GM21526 (cell line): Measurements from ENCODE around the gene FNDC3B.
A peak's percentile ranks its signal among the peaks of the same experiment; 100 is the strongest.

Experiments used
- ATAC-seq: cut with Tn5 transposase; IDR thresholded peaks from one replicate; pipeline ENCODE4 v1.9.1; 2021; ENCODE audit warnings: moderate library complexity; ENCODE audit not compliant: unreplicated experiment, low FRiP score

The FNDC3B gene

DNA sequence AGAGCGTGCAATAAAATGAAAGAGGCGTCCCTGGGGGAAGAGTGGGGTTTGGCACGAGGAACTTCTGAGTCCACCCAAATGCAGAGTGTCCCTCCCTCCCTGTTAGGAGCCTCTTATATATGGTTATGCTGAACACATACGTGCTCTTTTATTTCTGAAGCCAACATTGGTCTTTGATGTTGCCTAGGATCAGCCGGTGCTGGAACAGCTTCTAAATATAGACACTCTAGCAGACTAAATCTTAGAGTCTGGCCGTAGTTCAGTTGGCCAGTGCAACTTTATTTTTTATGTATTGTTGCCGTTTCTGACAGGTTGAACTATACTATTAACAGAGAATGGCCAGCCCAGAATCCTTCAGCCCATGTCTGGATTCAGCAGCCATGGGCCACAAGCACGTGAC lies 280.2 kb downstream of the FNDC3B start:
- no peak for ATAC-seq

DNA sequence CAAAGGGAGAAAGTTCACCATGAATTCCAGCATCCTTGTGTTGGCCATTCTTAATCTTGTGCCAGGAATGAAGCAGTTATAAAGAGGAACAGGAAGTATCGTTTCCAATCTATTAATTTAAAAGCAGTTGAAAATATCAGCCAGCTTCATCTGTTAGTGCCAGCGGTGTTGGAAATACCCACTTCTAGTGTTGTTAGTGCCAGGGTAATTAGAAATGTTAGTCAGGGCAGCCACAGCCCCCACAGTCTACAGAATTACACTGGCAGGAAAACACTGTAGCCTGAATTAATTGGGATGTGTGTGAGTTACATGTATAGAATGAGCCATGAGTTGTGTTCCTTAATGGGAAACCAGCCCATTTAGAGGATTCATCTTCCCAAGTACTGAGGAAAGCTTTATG lies 281.1 kb downstream of the FNDC3B start:
- ATAC-seq, result no peak

DNA sequence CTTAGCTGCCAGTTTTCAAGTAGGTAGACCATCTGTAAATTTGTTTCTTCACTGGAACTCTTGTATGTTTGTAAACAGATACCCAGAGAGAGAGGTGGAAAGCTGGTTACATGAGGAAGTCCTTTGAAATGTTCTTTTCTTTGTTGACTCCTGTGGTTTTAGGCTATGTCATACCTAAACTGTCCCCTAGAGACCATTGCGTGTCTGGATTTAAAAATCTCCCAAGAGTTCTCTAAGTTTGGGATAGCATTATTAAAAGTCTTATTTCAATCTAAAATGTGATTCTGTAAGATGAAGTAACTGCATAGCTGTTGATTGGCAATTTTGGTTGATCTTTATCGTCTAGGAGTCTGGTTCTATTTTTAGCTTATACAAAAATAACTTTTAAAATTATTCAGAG lies 281.7 kb downstream of the FNDC3B start:
- ATAC-seq, result no peak

DNA sequence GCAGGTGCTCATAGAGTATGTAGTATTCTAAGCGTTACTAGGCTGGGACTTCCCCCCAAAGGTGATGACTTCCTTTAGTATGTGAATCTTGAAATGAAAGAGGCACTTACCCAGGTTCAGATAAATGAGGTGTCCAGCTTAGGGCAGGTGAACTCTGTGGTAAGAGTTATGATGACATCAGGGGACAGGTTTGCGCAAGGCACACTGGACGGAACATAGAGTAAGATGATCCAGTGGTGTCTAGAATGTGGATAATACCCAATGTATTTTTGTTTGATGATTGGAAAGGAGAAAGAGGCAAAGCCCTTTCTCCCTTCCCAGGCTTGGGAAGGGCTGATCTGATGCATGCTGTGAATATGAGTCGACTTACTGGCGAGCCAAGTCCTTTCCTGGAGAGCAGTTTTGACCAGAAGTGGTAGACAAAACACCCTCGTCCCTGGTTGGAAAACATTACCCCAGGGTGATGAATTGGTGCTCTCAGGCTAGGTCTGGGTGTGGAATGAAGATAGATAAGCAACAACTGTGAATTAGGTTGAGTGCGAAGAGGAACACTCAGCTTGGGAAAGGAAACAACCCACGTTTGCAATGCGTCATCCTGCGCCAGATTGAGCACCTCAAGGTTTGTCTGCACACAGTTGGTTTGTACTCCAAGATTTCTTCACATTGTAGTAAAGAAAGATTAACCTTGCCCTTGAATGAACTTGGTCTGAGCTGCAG lies 284.7 kb downstream of the FNDC3B start:
- no peak for ATAC-seq

DNA sequence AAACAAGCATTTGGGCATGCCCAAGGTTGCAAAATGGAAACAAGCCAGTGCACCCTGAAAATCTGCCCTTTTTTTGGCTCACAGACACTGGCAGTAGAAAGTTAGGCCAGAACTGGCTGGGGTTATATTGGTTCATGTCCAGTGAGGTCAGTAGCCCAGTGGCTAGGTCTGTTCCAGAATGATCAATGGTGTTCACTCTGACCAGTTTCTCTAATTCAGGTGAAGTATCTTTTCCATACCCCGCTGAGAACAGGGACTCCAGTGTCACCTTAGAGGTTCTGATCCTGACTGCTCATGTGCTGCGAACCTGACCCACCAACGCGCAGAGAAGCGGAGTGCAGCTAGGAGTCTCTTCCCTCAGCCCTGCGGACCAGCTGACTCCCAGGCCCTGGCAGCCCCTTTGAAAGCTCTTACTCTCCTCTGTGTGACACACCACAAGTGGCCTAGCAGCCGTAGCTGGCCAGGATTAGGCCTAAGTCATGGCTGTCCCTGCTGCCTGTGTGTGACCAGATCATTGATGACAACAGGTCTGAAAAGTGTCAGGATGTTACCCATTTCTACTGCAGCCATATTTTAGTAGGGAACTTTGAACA lies 285.3 kb downstream of the FNDC3B start:
- ATAC-seq, result no peak

DNA sequence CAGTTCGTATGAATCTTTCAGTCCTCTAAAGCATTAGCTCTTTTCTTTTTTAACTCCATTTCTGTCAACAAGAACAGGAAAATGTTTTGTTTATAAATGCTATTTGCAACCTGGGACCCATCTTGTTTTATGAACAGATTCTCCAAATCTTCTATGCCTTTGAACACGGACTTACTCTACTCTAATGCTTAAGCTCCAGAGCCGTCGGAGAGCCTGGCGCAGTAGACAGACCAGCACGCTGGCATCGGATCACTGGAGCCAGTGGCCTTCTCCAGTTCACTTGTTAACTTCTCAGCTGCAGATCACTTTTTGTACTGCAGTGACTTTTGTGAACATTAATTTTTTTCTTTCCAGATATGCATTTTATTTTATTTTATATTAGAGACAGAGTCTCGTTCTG lies 286.1 kb downstream of the FNDC3B start:
- ATAC-seq, result no peak

DNA sequence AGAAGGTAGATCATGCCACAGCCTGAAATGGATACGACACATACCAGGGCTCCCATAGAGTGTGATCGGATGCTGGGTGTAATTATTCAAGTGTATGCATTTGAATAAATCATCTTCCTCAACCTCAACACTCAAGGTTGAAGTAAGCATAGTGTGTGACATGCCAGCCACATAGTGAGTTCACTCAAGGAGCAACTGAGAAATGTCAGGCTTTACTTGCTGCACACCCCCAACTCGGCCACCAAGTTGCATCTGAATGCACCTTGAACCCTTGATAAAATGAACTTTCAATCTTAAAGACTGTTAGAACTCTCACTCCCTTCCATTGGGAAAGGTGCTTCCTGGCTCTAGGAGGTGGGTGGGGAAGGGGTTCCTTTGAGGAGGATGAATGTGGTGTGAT lies 287.6 kb downstream of the FNDC3B start:
- ATAC-seq, result no peak

DNA sequence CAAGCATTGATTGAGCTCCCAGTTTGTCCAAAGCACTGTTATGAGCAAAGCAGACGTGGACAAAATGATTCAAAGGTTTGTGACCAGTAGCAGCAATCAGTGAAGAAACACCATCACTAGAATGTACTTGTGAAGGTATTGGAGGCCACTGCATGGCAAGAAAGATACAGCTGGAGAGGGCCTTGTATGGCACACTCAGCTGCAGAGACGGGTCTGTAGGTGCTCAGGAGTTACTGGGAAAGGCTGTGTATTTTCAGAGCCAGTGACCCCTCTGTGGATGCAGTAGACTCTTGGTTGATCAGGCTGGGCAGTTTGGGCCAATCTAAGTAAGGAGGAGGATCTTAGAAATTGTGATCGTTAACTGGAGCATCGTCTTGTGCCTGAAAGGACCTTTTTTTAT lies 288.9 kb downstream of the FNDC3B start:
- ATAC-seq, result no peak

DNA sequence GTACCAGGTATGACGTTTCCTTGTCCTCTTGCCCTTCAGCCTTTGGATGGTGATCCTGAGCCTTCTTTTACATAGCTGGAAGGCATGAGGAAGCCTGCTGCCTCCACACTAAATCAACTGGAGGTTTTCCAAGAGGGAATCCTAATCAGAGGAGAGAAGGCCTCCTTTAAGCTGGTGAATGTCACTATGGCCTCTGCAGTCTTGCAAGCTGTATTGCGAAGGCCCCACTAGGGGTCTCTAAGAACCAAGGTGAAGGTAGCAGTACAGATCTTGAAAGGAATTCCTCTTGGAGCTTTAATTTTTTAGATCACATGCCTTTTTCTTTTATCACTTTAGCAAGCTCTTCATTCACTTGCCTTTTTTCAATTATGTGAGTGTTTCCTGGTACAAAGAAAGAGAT lies 289.7 kb downstream of the FNDC3B start:
- ATAC-seq, result no peak

DNA sequence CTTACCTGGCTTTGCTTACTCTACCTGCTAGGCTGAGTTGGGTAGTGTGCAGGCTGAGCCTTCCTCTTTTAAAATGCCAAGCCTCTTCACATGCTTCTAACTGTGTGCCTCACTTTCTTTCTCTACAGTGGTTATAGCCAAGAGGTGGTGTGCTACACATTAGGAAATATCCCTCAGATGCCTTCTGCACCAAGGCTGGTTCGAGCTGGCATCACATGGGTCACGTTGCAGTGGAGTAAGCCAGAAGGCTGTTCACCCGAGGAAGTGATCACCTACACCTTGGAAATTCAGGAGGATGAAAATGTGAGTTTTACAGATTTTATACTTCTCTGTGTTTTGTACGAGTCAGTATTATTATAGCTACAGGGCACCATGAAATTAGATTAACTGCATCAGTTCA lies 291.0 kb downstream of the FNDC3B start:
- ATAC-seq, result no peak

DNA sequence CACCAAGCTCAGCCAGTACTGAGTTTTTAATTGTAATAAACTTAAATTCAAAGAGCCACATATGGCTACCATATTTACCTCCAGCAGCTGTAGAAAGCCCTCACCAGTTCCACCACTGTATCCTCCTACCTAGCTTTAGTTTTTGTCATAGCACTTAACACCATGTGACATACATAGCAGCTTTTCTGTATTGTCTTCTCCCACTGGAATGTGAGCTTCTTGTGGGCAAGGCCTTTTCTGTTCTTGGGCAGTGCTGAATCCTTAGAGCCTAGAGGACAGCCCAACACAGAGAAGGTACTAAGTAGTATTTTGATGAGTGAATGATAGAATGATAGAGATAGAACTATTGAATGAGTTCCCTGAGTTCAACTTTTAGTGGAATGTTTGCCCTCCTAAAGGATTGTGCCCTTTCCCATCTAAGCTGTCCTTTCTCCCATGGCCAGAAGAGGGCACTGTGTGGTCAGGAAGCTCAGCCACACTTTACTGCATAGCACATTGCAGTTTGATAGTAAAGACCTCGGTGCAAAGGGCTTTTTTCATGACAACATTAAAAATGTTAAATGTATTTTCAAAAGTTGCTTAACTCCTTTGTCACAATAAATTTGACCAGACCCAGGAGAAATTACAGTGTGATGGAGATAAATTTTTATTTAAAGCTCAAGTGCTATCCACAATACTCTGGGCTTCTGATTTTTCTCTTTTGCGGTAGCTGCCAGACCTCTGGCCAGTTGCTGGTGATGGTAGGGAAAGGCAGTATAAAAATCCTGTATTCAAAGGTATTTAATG lies 293.1 kb downstream of the FNDC3B start:
- peak; percentile 82 for ATAC-seq

DNA sequence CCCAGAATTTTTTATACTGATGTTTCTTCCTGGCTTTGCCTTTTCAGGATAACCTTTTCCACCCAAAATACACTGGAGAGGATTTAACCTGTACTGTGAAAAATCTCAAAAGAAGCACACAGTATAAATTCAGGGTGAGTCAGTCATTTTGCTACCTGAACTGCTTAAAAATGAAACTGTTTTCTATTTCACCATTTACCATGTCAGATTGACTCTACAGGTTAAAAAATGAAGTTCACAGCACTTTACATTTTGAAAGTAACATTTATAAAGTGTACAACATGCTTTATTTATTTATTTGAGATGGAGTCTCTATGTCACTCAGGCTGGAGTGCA lies 293.6 kb downstream of the FNDC3B start:
- no peak for ATAC-seq

DNA sequence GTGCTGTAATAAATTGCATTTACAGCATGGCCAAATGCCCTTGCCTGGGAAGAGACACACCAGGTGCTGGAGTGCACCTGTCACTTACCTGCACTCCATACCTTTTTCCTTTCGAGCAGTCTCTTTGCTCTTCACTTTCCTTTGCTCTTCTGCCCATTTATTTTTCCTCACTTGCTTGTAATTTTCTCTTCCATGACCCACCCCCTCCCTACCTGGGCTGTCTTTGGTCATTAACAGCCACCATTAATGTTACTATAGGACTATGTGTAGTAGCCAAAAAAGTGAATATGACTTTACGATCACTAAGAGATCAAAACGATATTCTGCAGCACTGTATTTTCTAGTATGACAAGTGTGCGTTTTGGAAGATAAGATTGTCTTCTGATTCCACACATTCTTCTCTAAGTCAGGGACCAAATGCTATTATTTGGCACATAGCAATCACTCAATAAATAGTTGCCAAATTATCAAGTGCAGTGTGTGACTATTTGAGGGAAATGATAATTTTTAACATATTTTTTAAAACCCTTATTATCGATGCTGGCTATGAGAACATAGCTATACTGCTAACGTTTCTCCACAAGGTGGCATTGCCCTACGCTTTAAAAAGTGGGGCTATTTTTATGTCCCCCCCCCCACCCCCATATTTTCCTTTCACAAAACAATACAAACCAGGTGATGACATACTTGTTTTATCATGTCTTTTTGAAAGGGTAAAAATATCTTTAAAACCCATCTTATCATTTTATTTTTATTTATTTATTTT lies 294.5 kb downstream of the FNDC3B start:
- no peak for ATAC-seq

DNA sequence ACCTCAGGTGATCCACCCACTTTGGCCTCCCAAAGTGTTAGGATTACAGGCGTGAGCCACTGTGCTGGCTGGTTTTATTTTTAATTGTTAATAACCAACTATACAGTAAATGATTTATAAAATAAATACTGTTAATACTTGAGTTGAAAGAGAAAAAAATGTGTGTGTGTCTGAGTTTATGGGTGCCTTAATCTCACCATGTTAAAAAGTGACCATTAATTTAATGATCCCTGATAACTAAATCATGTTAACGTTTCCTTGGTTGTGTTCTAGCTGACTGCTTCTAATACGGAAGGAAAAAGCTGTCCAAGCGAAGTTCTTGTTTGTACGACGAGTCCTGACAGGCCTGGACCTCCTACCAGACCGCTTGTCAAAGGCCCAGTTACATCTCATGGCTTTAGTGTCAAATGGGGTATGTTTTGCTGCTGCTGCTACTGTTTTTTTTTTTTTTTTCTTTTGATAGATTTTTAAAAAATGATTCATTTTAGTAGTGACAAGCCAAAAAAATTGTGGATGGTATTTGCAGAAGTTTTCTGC lies 295.4 kb downstream of the FNDC3B start:
- ATAC-seq, result no peak

DNA sequence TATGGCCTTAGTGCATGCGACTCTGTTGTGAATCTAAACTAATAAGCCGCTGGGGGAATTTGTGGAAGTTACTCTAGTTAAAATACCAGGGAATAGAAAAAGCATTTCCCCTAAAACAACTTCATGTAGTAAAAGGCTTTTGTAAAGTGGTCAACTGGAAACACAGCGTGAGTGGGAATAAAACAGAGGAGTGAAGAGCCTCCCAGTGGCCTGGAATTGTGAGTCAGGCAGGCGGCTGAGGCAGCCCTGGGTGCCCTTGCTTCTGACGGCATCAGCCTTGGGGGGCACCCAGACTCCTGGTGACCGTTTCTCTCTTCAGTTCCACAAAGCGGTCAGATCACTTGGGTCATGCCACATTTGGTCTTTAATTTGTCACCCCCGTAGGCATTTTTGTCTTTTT lies 300.5 kb downstream of the FNDC3B start:
- ATAC-seq, result no peak

DNA sequence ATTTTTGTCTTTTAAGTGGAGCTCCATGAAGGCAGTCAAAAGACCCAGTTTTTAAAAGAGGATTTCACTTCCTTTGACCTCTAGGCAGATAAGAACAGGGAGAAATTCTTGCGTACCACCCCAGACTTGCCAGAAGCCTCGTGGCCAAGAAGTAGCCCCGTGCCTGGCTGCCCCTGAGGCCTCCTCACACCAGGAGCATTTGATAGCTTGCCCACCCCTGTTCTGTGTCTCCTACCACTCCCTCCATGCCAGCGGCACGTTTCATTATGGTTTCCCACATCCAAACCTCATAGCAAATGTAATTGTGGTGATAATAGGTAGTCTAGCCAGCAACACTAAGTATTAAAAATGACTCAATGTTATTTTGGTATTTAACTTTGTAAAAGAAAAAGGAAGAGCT lies 301.2 kb downstream of the FNDC3B start:
- ATAC-seq, result no peak

DNA sequence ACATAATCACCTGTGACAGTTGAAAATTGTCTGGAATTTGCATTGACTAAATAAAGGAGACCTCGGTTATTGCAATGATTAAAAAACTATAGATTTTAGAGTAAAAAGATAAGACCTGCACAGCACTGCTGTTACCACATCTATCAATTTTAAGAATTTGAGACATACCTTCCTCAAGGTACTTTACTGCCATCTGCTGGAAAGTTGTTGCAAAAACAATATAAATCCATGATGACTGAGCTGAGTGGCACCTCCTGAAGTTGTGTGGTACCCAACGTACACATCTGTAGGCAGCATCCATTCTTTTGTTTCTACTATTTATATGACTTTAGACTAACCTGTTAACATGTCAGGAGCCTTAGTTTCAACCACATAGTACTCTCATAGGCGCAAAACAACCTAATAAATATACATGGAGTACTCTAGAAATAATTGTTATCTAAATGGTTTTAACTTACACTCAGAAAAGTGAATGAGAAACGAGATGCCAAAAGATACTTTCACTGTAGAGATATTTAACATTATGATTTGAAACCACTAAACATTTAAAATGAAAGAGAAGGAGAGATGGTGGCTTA lies 302.2 kb downstream of the FNDC3B start:
- no peak for ATAC-seq

DNA sequence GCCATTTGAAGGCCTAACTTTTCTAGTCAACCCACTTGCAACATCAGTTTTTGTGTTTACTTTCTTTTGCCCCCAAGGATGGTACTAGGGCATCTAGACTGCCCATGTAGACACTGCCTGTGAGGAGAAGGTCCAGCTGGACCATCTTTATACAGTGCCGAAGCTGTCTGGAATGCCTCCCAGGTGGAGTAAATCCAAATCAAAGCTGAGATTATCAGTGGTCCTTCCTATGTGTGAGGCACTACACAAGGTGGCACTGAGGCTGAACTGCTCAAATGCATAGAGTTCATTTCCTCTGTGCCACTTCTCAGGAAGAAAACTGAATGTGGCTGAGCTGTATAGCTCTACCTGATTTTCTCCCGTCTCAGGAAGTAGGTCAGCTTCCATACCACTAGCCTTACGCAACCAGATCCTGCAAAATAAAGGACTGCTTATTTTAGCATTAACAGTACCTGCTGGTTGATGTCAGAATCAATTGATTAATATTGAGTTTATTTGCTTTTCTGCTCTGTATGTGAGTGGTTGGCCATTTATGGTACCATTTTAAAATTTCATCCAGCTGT lies 302.8 kb downstream of the FNDC3B start:
- ATAC-seq, result no peak

DNA sequence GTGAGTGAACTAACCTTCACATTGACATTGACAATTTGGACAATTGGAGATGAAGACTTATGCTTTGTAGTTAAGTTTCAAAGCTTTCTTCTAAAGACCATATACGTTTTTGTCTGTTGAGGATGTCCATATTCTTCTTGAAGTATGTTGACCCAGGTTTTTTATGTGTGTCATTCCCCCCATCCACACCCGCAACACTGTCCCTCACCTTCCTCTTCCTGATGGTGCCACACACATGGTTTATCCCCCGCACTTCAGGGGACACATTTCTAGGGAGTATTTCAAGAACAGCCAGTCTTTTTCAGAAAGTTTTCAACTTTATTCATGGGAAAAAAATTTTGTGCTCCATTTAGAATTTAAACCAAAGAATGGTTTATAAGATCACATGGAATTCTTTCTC lies 303.7 kb downstream of the FNDC3B start:
- no peak for ATAC-seq

DNA sequence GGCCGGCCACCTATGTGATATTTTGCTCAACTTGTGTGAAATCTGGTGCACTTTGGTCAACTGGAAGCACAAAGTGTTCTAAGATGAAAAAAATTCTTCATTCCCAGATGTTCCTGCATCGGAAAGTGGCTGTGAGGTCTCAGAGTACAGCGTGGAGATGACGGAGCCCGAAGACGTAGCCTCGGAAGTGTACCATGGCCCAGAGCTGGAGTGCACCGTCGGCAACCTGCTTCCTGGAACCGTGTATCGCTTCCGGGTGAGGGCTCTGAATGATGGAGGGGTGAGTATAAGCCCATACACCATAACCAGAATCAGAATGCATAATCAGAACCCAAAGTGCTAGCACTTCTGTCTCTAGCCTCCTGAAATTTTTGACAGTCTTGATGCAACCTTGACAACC lies 304.6 kb downstream of the FNDC3B start:
- ATAC-seq, result no peak
